ENCODE measurements around the gene CDC40.

- TF ChIP-seq GATA2 (CRISPR knock-in tag; IDR thresholded peaks at IDR 0.05) = no peak
- no peak for TF ChIP-seq RCOR1 (IDR thresholded peaks at IDR 0.05; ENCODE audit: low read length)
- TF ChIP-seq CTCF (IDR thresholded peaks at IDR 0.05) = no peak
- TF ChIP-seq REST (IDR thresholded peaks at IDR 0.05; ENCODE audit: low read depth, low read length) = no peak
- no peak for TF ChIP-seq EZH2phosphoT487 (IDR thresholded peaks at IDR 0.05; ENCODE audit: borderline replicate concordance, low read depth)
- TF ChIP-seq GABPA (IDR thresholded peaks at IDR 0.05; ENCODE audit: low read depth) = no peak
- no peak for TF ChIP-seq MXI1 (IDR thresholded peaks at IDR 0.05; ENCODE audit: low read depth, low read length)
- no peak for TF ChIP-seq MAX (IDR thresholded peaks at IDR 0.05; ENCODE audit: low read depth)
- no peak for TF ChIP-seq POLR2AphosphoS5 (IDR thresholded peaks at IDR 0.05; ENCODE audit: low read depth, low read length)
- no peak for TF ChIP-seq YY1 (IDR thresholded peaks at IDR 0.05; ENCODE audit: low read depth)
- no peak for TF ChIP-seq CHD2 (IDR thresholded peaks at IDR 0.05; ENCODE audit: low read length, partially characterized antibody)
- no peak for TF ChIP-seq EP300 (IDR thresholded peaks at IDR 0.05; ENCODE audit: borderline replicate concordance in 1 of 2, low read depth in 1 of 2, low read length in 1 of 2)
Observed at GRCh38 chr6:110196874-110197273, 16.6 kb downstream of the CDC40 start.

Data from SK-N-SH (cell line).